Measurements from ENCODE around the gene RGS4. TPM values are rescaled to one million over a fixed set of nuclear protein-coding genes. Genes with fewer than 3 reads are reported as not detected.

RGS4 gene
- total RNA-seq, 1 donor from 2014 or later: 0.43 TPM

GRCh38 chr1:163090321-163090945 lies 21.3 kb downstream of the RGS4 start:
- Histone ChIP-seq H4K20me1 (ENCODE audit: low read depth) (no peaks in the 10 kb centered on the region), H3K4me2 (no peak overlapping the region), H3K4me1 (peaks cover 8% of the 10 kb centered on the region), H3K79me2 (ENCODE audit: low read depth) (no peaks in the 10 kb centered on the region), H3K36me3 (no peaks in the 10 kb centered on the region), H3K27ac (no peak overlapping the region), H3F3A (ENCODE audit: low read depth) (no peaks in the 10 kb centered on the region), H3K4me3 (no peak overlapping the region), H3K27me3 (no peaks in the 10 kb centered on the region), H3K9me3 (ENCODE audit: low read depth) (no peaks in the 10 kb centered on the region), H3K9ac (no peak overlapping the region), H2AFZ (replicated peaks) (no peak overlapping the region)
- peaks cover 3% of the 10 kb centered on the region for H3K27me3 Mint-ChIP-seq (ENCODE audit: insufficient read depth, low read depth)
- peaks cover 11% of the 10 kb centered on the region for H3K4me1 Mint-ChIP-seq
- TF ChIP-seq CTCF (IDR thresholded peaks at IDR 0.05) (no peak), EZH2phosphoT487 (IDR thresholded peaks at IDR 0.05) (no peak), EZH2 (IDR thresholded peaks at IDR 0.05) (no peak)
- H3K9me3 Mint-ChIP-seq: no peaks in the 10 kb centered on the region
- H3K27ac Mint-ChIP-seq: no peak overlapping the region
- H3K4me3 Mint-ChIP-seq: no peak overlapping the region
- no peaks in the 10 kb centered on the region for H3K36me3 Mint-ChIP-seq
- no peak for DNase-seq (ENCODE audit: low spot score)

- H3K4me3 Mint-ChIP-seq: no peak overlapping the region
- peaks cover 3% of the 10 kb centered on the region for H3K27me3 Mint-ChIP-seq (ENCODE audit: insufficient read depth, low read depth)
- no peaks in the 10 kb centered on the region for H3K27me3 ChIP-seq
- DNase-seq (ENCODE audit: low spot score): no peak
- peaks cover 11% of the 10 kb centered on the region for H3K4me1 Mint-ChIP-seq
- H3K36me3 ChIP-seq: no peaks in the 10 kb centered on the region
- peaks cover 8% of the 10 kb centered on the region for H3K4me1 ChIP-seq
- no peaks in the 10 kb centered on the region for H4K20me1 ChIP-seq (ENCODE audit: low read depth)
- H3K4me2 ChIP-seq: no peak overlapping the region
- no peak overlapping the region for H3K4me3 ChIP-seq
- no peak for TF ChIP-seq CTCF (IDR thresholded peaks at IDR 0.05)
- no peak for TF ChIP-seq EZH2phosphoT487 (IDR thresholded peaks at IDR 0.05)
- TF ChIP-seq EZH2 (IDR thresholded peaks at IDR 0.05): no peak
- peak overlapping the region; percentile 20 for H2AFZ ChIP-seq (replicated peaks)
- no peak overlapping the region for H3K27ac Mint-ChIP-seq
- H3K9me3 ChIP-seq (ENCODE audit: low read depth): no peaks in the 10 kb centered on the region
- no peaks in the 10 kb centered on the region for H3F3A ChIP-seq (ENCODE audit: low read depth)
- H3K79me2 ChIP-seq (ENCODE audit: low read depth): no peaks in the 10 kb centered on the region
- no peak overlapping the region for H3K27ac ChIP-seq
- no peak overlapping the region for H3K9ac ChIP-seq
- H3K9me3 Mint-ChIP-seq: no peaks in the 10 kb centered on the region
- H3K36me3 Mint-ChIP-seq: no peaks in the 10 kb centered on the region
Observed at GRCh38 chr1:163093169-163093568, 24.0 kb downstream of the RGS4 start.

- Histone ChIP-seq H3K9ac (no peak overlapping the region), H3F3A (ENCODE audit: low read depth) (no peaks in the 10 kb centered on the region), H3K79me2 (ENCODE audit: low read depth) (no peaks in the 10 kb centered on the region), H2AFZ (replicated peaks) (peak overlapping the region; percentile 20), H4K20me1 (ENCODE audit: low read depth) (no peaks in the 10 kb centered on the region), H3K27ac (no peak overlapping the region), H3K36me3 (no peaks in the 10 kb centered on the region), H3K4me1 (peaks cover 8% of the 10 kb centered on the region), H3K9me3 (ENCODE audit: low read depth) (no peaks in the 10 kb centered on the region), H3K4me3 (no peak overlapping the region), H3K27me3 (no peaks in the 10 kb centered on the region), H3K4me2 (no peak overlapping the region)
- no peak for DNase-seq (ENCODE audit: low spot score)
- no peak overlapping the region for H3K4me3 Mint-ChIP-seq
- H3K27ac Mint-ChIP-seq: no peak overlapping the region
- H3K9me3 Mint-ChIP-seq: no peaks in the 10 kb centered on the region
- peaks cover 11% of the 10 kb centered on the region for H3K4me1 Mint-ChIP-seq
- TF ChIP-seq EZH2 (IDR thresholded peaks at IDR 0.05): no peak
- TF ChIP-seq CTCF (IDR thresholded peaks at IDR 0.05): no peak
- no peak for TF ChIP-seq EZH2phosphoT487 (IDR thresholded peaks at IDR 0.05)
- H3K27me3 Mint-ChIP-seq (ENCODE audit: insufficient read depth, low read depth): peaks cover 3% of the 10 kb centered on the region
- no peaks in the 10 kb centered on the region for H3K36me3 Mint-ChIP-seq
Observed at GRCh38 chr1:163093579-163093978, 24.4 kb downstream of the RGS4 start.

Data from neural progenitor cell (in vitro differentiated cells).